Measurements from ENCODE around the gene SLC25A51. TPM values are rescaled to one million over a fixed set of nuclear protein-coding genes. Genes with fewer than 3 reads are reported as not detected.

Gene SLC25A51
- total RNA-seq, 4 donors from 2014 or later, result 16.0 to 30.7 (median 22.2) TPM

DNA sequence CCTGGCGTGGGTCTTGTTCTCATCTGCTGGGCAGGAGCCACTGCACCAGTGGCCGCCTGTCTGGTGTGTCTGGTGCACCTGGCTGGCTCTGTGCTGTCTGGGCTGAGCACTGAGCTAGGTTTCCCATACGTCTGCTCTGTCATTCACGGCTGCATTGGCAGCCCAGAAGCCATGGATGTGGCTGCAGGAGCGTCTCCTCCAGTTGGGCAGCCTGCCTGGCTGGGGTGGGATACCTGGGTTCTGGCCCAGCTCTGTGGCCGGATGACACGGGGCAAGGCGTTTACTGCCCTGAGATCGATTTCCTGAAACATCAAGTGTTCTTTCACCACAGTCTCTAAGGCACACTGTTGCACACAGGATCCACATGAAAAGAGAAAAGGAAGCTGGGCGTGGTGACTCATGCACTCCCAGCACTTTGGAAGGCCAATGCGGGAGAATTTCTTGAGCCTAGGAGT, 25.5 kb upstream of the SLC25A51 start:
- no peak for DNase-seq
- no peaks in the 10 kb centered on the region for H3K27me3 ChIP-seq
- TF ChIP-seq, protein P1, sequence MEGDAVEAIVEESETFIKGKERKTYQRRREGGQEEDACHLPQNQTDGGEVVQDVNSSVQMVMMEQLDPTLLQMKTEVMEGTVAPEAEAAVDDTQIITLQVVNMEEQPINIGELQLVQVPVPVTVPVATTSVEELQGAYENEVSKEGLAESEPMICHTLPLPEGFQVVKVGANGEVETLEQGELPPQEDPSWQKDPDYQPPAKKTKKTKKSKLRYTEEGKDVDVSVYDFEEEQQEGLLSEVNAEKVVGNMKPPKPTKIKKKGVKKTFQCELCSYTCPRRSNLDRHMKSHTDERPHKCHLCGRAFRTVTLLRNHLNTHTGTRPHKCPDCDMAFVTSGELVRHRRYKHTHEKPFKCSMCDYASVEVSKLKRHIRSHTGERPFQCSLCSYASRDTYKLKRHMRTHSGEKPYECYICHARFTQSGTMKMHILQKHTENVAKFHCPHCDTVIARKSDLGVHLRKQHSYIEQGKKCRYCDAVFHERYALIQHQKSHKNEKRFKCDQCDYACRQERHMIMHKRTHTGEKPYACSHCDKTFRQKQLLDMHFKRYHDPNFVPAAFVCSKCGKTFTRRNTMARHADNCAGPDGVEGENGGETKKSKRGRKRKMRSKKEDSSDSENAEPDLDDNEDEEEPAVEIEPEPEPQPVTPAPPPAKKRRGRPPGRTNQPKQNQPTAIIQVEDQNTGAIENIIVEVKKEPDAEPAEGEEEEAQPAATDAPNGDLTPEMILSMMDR (IDR thresholded peaks at IDR 0.05 in 4 of 5, conservative IDR thresholded peaks at IDR 0.05 in 1 of 5), result no peak
- no peak for TF ChIP-seq POLR2A (IDR thresholded peaks at IDR 0.05)
- intact Hi-C loops (cut with DNase I; ENCODE audit: low total_unique reads), result no loop called here
- in situ Hi-C loops (cut with MboI; ENCODE audit: low sequenced_read_pairs in 4 of 4), result no loop called here
- H3K4me3 ChIP-seq, result no peak overlapping the region
- H3K36me3 ChIP-seq, result no peaks in the 10 kb centered on the region
- H3K27ac ChIP-seq, result no peak overlapping the region
- H3K9me3 ChIP-seq, result no peaks in the 10 kb centered on the region
- H3K4me1 ChIP-seq, result peaks cover 5 to 6% of the 10 kb centered on the region in 2 donors
- ATAC-seq, result peak; percentile 26 to 53

GRCh38 chr9:37928552-37929430, 24.9 kb upstream of the SLC25A51 start:
- Histone ChIP-seq H3K4me3 (no peak overlapping the region), H3K9me3 (no peaks in the 10 kb centered on the region), H3K36me3 (no peaks in the 10 kb centered on the region), H3K27ac (no peak overlapping the region), H3K4me1 (peaks cover 5 to 6% of the 10 kb centered on the region in 2 donors), H3K27me3 (no peaks in the 10 kb centered on the region)
- ATAC-seq, result no peak
- intact Hi-C loops (cut with DNase I; ENCODE audit: low total_unique reads), result no loop called here
- in situ Hi-C loops (cut with MboI; ENCODE audit: low sequenced_read_pairs in 4 of 4), result no loop called here
- no peak for TF ChIP-seq POLR2A (IDR thresholded peaks at IDR 0.05)
- TF ChIP-seq, protein P1 (IDR thresholded peaks at IDR 0.05 in 4 of 5, conservative IDR thresholded peaks at IDR 0.05 in 1 of 5), result no peak
- no peak for DNase-seq

- Histone ChIP-seq H3K4me1 (peaks cover 5 to 6% of the 10 kb centered on the region in 2 donors), H3K27ac (no peak overlapping the region), H3K36me3 (no peaks in the 10 kb centered on the region), H3K4me3 (no peak overlapping the region), H3K9me3 (no peaks in the 10 kb centered on the region), H3K27me3 (no peaks in the 10 kb centered on the region)
- DNase-seq (no peak), ATAC-seq (no peak)
- TF ChIP-seq, protein P1 (IDR thresholded peaks at IDR 0.05 in 4 of 5, conservative IDR thresholded peaks at IDR 0.05 in 1 of 5), result no peak
- TF ChIP-seq POLR2A (IDR thresholded peaks at IDR 0.05), result no peak
- in situ Hi-C loops (cut with MboI; ENCODE audit: low sequenced_read_pairs in 4 of 4), result no loop called here
- intact Hi-C loops (cut with DNase I; ENCODE audit: low total_unique reads), result no loop called here
Observed at GRCh38 chr9:37927601-37928551, 23.9 kb upstream of the SLC25A51 start.

DNA sequence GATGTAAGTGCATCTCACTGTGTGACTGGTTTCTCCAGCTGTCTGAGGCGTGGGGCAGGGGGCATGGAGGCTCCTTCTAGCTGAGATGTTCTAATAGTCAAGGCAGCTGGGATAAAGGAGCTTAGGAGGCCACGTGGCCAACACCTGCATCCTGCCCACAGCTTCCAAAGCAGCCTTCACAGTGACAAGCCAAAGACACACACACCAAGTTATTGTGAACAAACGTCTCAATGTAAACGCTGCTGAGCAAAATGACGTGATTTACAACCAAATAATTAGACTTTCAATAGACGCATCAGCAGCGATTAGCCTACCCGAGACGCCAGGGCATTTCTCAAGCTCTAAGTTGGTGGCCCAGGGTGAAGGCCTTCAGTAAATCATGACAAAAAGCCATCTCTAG, 23.2 kb upstream of the SLC25A51 start:
- in situ Hi-C loops (cut with MboI; ENCODE audit: low sequenced_read_pairs in 4 of 4), result no loop called here
- intact Hi-C loops (cut with DNase I; ENCODE audit: low total_unique reads), result no loop called here
- DNase-seq (no peak), ATAC-seq (no peak)
- Histone ChIP-seq H3K9me3 (no peaks in the 10 kb centered on the region), H3K27ac (no peak overlapping the region), H3K36me3 (no peaks in the 10 kb centered on the region), H3K4me1 (peaks cover 5 to 6% of the 10 kb centered on the region in 2 donors), H3K4me3 (no peak overlapping the region), H3K27me3 (no peaks in the 10 kb centered on the region)
- TF ChIP-seq, protein P1 (IDR thresholded peaks at IDR 0.05 in 4 of 5, conservative IDR thresholded peaks at IDR 0.05 in 1 of 5), result no peak
- no peak for TF ChIP-seq POLR2A (IDR thresholded peaks at IDR 0.05)

All from gastrocnemius medialis (tissue), 4 donors.